ENCODE results near the gene RFESD. TPM values are rescaled to one million over a fixed set of nuclear protein-coding genes. Genes with fewer than 3 reads are reported as not detected.

RFESD gene
- total RNA-seq, 2 donors from 2014 or later: 2.5 to 4.3 TPM

GRCh38 chr5:95649842-95650620 lies 3.5 kb downstream of the RFESD start:
- ATAC-seq (no peak), DNase-seq (no peak)
- intact Hi-C loops (cut with DNase I): loop anchor here (5.0 to 10.0 kb wide), 2 partner anchors 82 to 195 kb away; partner anchors contain the start of gene RHOBTB3 (in 2 of the 2)

GRCh38 chr5:95652849-95653248 lies 6.3 kb downstream of the RFESD start:
- intact Hi-C loops (cut with DNase I): no loop called here
- ATAC-seq (no peak), DNase-seq (no peak)

GRCh38 chr5:95654196-95654595 lies 7.6 kb downstream of the RFESD start:
- ATAC-seq (no peak), DNase-seq (no peak)
- intact Hi-C loops (cut with DNase I): no loop called here

- ATAC-seq (no peak), DNase-seq (no peak)
- intact Hi-C loops (cut with DNase I): no loop called here
Measured at GRCh38 chr5:95655575-95655974, 9.0 kb downstream of the RFESD start.

GRCh38 chr5:95660060-95660459 lies 13.5 kb downstream of the RFESD start:
- intact Hi-C loops (cut with DNase I): loop anchor here (5.0 to 10.0 kb wide), 3 partner anchors 72 to 117 kb away; partner anchors contain the start of gene RHOBTB3 (in 1 of the 2)
- ATAC-seq (no peak), DNase-seq (no peak)

GRCh38 chr5:95662946-95663345 lies 16.4 kb downstream of the RFESD start:
- no peak for DNase-seq
- intact Hi-C loops (cut with DNase I): loop anchor here (5.0 to 10.0 kb wide), 3 partner anchors 69 to 114 kb away; partner anchors contain the start of gene RHOBTB3 (in 1 of the 2)
- no peak for ATAC-seq

GRCh38 chr5:95664204-95664786 lies 17.7 kb downstream of the RFESD start:
- intact Hi-C loops (cut with DNase I): loop anchor here (5.0 to 10.0 kb wide), 3 partner anchors 68 to 113 kb away; partner anchors contain the start of gene RHOBTB3 (in 1 of the 2)
- DNase-seq (no peak), ATAC-seq (no peak)

- DNase-seq (no peak), ATAC-seq (no peak)
- intact Hi-C loops (cut with DNase I): loop anchor here in 1 of 2 donors (10.0 kb wide), 1 partner anchor 108 kb away; no protein-coding TSS in a partner anchor
Measured at GRCh38 chr5:95667061-95667618, 20.6 kb downstream of the RFESD start.

- DNase-seq (no peak), ATAC-seq (no peak)
- intact Hi-C loops (cut with DNase I): loop anchor here in 1 of 2 donors (10.0 kb wide), 1 partner anchor 107 kb away; no protein-coding TSS in a partner anchor
Measured at GRCh38 chr5:95667678-95668077, 21.1 kb downstream of the RFESD start.

- no peak for ATAC-seq
- no peak for DNase-seq
- intact Hi-C loops (cut with DNase I): loop anchor here in 1 of 2 donors (10.0 kb wide), 1 partner anchor 107 kb away; no protein-coding TSS in a partner anchor
Measured at GRCh38 chr5:95668216-95668615, 21.6 kb downstream of the RFESD start.

- ATAC-seq: no peak
- intact Hi-C loops (cut with DNase I): loop anchor here in 1 of 2 donors (10.0 kb wide), 1 partner anchor 106 kb away; no protein-coding TSS in a partner anchor
- DNase-seq: no peak
Measured at GRCh38 chr5:95668728-95669127, 22.2 kb downstream of the RFESD start.

- DNase-seq: peak; percentile 76
- peak; percentile 98 for ATAC-seq
- intact Hi-C loops (cut with DNase I): loop anchor here in 1 of 2 donors (10.0 kb wide), 1 partner anchor 105 kb away; no protein-coding TSS in a partner anchor
Measured at GRCh38 chr5:95669540-95669939, 23.0 kb downstream of the RFESD start.

- ATAC-seq (peak; percentile 2 to 20), DNase-seq (no peak)
- intact Hi-C loops (cut with DNase I): loop anchor here in 1 of 2 donors (10.0 kb wide), 1 partner anchor 105 kb away; no protein-coding TSS in a partner anchor
Measured at GRCh38 chr5:95669985-95670384, 23.4 kb downstream of the RFESD start.

- ATAC-seq: no peak
- intact Hi-C loops (cut with DNase I): no loop called here
Measured at GRCh38 chr5:95670568-95670967, 24.0 kb downstream of the RFESD start.

GRCh38 chr5:95671826-95672225 lies 25.2 kb downstream of the RFESD start:
- DNase-seq (no peak), ATAC-seq (no peak)
- intact Hi-C loops (cut with DNase I): no loop called here

More at GRCh38 chr5:95670568-95670967, 24.0 kb downstream of the RFESD start:
- no peak for DNase-seq

- ATAC-seq (no peak), DNase-seq (no peak)
- intact Hi-C loops (cut with DNase I): no loop called here
Measured at GRCh38 chr5:95672641-95673040, 26.1 kb downstream of the RFESD start.

GRCh38 chr5:95673081-95673480 lies 26.5 kb downstream of the RFESD start:
- DNase-seq: no peak
- peak in 1 of 2 donors; percentile 45 for ATAC-seq
- intact Hi-C loops (cut with DNase I): no loop called here

GRCh38 chr5:95682891-95683290 lies 36.3 kb downstream of the RFESD start, which contains the start of gene SPATA9:
Gene SPATA9 (minus strand): TSS chr5:95682991. CDS start chr5:95682854, 137 bp downstream.
- intact Hi-C loops (cut with DNase I): no loop called here
- DNase-seq (no peak), ATAC-seq (no peak)

GRCh38 chr5:95684361-95684760 lies 37.8 kb downstream of the RFESD start:
- ATAC-seq (no peak), DNase-seq (no peak)
- intact Hi-C loops (cut with DNase I): no loop called here
